NB4 (cell line): ENCODE data around the gene MRPS14.

Source experiments
- DNase-seq: peaks from one replicate; pipeline ENCODE4 v3.0.0; 2010; ENCODE audit warnings: low read depth
- H3K4me3 ChIP-seq: one replicate; pipeline ENCODE4 v1.5.1; 2011; ENCODE audit warnings: mild to moderate bottlenecking, low read depth, low read length, moderate library complexity
- CTCF ChIP-seq: IDR thresholded peaks from one replicate; pipeline ENCODE4 v1.5.1; 2012; ENCODE audit warnings: low read depth, low read length
- MAX ChIP-seq: IDR thresholded peaks from 2 replicates; pipeline ENCODE4 v1.6.1; 2011; ENCODE audit warnings: low read depth, low read length
- MYC ChIP-seq: IDR thresholded peaks from 2 replicates; pipeline ENCODE4 v1.6.1; 2011; ENCODE audit warnings: low read depth, low read length
- POLR2A ChIP-seq: IDR thresholded peaks from 2 replicates; pipeline ENCODE4 v1.6.1; 2011; ENCODE audit warnings: mild to moderate bottlenecking; ENCODE audit not compliant: insufficient read length; ENCODE audit errors: extremely low read depth

The MRPS14 gene

GRCh38 chr1:174995121-174995520 is 28.1 kb downstream of the MRPS14 start:
- TF ChIP-seq MYC (no peak), CTCF (no peak), POLR2A (no peak), MAX (no peak)
- no peak for DNase-seq
- H3K4me3 ChIP-seq = no peak overlapping the region

- DNase-seq = no peak
- H3K4me3 ChIP-seq = no peak overlapping the region
- no peak for TF ChIP-seq CTCF
- no peak for TF ChIP-seq POLR2A
- TF ChIP-seq MAX = no peak
- no peak for TF ChIP-seq MYC
These were observed 31.8 kb downstream of the MRPS14 start for GRCh38 chr1:174991473-174991872.

- H3K4me3 ChIP-seq = peak overlapping the region; percentile 71
- TF ChIP-seq MAX (no peak), POLR2A (no peak), MYC (no peak), CTCF (no peak)
- DNase-seq = peak; percentile 60
These were observed 32.7 kb downstream of the MRPS14 start for GRCh38 chr1:174990382-174990999.

- TF ChIP-seq CTCF (no peak), MYC (no peak), POLR2A (no peak), MAX (no peak)
- peak overlapping the region; percentile 71 for H3K4me3 ChIP-seq
- no peak for DNase-seq
These were observed 33.5 kb downstream of the MRPS14 start for GRCh38 chr1:174989536-174990220.

- TF ChIP-seq CTCF (no peak), MYC (no peak), MAX (no peak), POLR2A (no peak)
- no peak for DNase-seq
- no peak overlapping the region for H3K4me3 ChIP-seq
These were observed 34.2 kb downstream of the MRPS14 start for GRCh38 chr1:174988986-174989385.
